CD4-positive, alpha-beta T cell treated with Interleukin-4 for 1 hour (primary cell): ENCODE data around the gene CPEB4.

Experiments
- DNase-seq, 2 donors: peaks; one replicate each; pipeline ENCODE4 v3.0.0-alpha.2; 2020 to 2022

CPEB4 gene

DNA sequence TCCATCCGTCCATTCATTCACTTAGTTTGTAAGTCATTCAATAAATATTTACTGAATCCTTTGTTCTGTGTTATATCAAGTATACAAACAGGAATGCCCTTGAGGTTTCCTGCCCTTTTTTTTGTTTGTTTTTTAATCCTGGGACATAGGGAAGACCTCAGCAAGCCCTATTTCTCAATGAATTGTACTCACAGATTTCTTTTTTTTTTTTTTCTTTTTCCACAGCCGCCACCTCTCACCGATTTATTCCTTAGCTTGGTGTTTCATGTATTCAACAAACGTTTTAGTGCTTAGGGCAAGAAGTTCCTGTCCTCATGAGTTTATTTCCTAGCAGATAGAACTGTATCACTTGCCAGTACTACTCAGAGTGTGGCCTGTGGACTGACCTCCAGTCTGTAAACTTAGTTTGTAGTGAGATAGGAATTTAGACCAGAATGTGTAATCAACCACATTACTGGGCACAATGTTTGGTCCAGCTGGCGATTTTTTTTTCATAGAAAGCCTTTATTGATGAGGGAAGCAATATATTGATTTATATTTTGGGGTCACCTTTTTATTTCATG, 65.5 kb downstream of the CPEB4 start:
- DNase-seq = no peak

DNA sequence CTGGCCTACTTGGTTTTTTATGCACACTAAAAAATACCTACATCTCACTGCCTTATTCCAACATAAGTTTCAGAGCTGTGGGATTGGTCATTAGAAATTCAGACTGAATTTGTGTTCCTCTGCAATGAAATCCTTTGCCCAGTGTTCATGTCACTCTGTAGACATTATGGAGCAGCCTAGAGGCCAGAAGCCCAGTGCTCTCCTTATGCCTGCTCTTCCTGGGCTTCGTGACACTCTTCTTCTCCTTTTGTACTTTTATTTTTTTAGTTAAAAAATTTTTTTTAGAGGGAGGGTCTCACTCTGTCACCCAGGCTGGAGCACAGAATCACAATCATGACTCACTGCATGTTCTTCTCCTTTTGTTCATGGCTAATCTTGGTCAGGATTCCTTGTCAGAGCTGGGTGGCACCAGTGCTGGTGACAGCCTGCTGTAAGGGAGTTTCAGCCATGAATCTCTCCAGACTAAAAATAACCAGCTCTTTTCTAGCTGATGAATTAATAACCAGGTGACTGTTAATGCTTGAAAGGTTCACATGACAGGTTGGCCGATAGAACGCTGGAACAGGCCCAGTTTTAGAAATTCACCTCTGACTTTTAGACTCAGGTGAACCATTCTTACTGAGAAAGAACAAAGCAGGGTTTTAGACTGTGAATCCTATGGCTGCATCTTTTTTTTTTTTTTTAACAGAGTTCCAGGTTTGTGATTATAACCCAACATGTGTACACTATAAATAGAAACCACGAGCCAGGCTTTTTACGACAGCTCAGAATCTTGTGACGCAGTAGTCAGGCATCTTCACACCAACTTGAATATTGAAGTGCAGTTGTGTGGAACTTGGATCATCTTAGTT, 66.7 kb downstream of the CPEB4 start:
- no peak for DNase-seq

DNA sequence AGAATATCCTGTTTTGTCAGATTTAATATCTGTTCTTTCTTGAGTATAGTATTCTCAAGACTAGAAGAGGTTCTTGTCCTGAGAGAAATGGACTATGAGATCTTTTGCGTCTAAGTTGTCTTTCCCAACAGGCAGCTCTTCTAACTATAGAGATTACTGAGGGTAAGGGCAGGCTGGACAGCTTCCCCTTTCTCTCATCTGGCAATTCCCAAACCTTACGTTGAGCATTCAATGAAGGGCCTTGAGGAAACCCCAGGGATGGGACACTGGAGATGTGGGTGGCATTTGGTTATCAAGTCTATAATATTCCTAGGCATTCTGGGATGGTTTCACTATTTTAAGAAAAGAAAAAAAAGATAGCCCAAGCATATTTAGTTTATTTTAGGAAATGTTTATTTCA, 72.8 kb downstream of the CPEB4 start:
- DNase-seq = no peak

DNA sequence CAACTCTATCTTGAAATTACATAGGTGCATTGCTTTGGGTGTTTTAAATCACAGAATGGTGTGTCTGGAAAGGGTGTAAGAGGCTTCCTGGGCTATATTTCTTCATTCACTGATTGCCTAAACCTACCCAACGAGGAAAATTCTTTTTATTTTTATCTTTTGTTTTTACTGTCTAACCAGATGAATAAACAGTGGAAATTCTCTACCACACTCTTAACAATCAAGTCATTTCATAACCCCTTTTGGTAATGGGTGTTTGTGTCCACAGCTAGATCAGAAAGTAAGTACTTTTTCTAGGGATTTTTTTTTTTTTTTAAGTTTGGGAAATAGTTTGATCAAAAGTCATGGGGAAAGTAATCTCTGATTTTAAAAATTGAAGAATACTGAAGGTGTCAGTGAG, 73.3 kb downstream of the CPEB4 start:
- no peak for DNase-seq

DNA sequence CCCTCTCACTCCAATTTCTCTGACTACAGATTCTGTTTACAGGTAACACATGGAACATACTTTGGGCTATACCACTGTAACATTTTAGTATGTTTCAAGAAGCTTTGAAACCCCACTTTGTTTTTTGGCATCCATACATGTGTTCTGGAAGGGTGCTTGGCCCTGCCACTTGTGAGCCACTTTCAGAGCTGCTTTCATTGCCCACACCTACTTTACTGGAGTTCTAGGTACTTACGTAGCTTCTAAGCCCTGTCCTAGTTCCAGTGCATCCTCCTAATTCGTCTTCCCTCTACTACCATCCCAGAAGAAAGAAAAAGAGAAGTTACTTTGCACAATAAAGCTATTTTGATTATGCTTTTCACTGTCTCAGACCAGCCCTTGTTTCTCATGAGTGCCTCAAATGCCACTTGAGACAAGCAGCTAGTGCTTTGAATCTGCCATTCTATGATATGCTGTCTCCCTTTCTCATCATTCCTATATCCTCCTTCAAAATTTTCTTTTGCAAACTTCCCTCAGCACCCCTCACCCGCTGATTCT, 74.4 kb downstream of the CPEB4 start:
- no peak for DNase-seq

DNA sequence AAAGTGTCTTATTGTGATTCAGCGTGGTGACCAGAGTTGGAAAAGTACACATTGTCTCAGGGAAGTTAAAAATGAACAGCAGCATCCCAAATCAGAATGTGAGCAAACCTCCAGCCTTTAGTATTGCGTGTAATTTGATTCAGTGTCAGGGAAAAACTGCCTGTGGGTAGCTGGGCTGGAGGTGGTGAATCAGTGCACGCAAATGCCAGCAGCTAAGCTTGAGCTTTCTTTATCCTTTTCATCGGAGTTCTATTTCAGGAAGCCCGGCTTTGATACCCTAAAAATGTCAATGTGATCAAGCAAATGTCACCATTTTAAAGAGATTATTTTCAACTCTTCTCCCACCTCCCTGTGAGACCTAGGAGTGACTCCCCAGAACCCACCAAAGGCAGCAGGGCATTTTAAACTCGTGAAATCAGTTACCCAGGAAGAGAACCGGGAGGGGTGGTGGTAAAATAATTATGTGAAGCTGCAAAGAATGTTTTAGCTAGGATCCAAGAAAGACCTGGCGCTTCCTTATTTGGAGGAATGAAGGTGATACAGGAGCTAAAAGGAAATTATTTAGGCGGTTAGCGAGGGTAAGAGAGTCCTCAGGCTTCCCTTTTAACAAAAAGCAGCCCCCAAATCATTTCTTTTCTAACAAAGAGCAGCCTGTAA, 75.2 kb downstream of the CPEB4 start:
- DNase-seq = no peak

DNA sequence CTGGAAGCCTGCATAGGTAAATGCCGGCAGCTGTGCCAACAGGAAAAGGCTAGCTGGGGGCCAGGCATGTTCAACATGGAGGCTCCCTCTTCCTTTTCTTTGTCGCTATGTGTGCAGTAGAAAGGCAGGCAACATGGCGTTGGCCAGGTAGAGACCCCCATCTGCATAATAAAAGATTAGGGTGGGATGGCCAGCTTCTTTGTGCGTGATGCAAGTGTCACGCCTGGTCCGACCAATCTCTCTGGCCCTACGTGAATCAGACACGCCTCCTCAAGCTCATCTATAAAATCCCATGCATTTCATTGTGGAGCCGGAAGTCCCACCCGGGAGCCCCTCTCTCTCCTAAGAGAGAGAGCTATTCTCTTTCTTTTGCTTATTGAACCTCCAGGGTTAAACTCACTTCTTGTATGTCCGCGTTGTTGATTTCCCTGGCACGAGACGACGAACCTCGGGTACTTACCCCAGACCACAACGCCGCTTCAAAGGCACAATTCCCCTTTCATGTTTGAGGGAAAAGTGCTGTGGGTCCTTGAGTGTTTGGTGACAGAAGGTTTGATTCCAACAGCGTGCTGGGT, 75.8 kb downstream of the CPEB4 start:
- DNase-seq = peak in 1 of 2 donors; percentile 27

DNA sequence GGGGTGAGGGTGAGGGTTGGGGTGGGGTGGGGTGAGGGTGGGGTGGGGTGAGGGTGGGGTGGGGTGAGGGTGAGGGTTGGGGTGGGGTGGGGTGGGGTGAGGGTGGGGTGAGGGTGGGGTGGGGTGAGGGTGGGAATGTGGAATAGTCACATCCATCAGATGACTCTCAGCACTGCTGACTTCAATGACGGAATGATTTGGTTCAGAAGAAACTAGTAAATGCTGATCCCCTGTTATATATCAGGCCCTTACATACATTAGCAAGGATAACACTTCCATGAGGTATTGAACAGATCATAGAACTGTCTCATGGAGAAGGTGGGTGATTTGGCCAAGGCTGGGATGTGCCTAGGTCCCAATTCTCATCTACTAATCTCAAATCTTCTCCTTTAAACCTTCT, 76.4 kb downstream of the CPEB4 start:
- no peak for DNase-seq

DNA sequence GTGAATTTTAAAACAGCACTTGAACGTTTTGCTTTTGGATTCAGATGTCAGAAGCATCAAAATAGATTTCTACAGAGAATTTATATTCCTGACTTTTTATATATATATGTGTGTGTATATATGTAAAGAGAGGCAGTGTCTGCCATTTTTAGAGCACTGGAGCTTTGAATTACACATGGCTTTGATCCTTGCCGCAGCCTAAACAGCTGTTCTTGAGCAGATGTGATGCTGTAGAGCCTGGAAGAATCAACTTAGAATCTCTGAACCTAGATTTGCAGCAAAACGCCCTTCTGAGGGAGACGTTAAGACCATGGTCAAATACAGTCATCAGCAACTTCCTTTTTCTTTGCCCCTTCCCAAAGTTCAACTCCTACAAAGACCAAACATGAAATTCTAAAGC, 79.1 kb downstream of the CPEB4 start:
- no peak for DNase-seq

DNA sequence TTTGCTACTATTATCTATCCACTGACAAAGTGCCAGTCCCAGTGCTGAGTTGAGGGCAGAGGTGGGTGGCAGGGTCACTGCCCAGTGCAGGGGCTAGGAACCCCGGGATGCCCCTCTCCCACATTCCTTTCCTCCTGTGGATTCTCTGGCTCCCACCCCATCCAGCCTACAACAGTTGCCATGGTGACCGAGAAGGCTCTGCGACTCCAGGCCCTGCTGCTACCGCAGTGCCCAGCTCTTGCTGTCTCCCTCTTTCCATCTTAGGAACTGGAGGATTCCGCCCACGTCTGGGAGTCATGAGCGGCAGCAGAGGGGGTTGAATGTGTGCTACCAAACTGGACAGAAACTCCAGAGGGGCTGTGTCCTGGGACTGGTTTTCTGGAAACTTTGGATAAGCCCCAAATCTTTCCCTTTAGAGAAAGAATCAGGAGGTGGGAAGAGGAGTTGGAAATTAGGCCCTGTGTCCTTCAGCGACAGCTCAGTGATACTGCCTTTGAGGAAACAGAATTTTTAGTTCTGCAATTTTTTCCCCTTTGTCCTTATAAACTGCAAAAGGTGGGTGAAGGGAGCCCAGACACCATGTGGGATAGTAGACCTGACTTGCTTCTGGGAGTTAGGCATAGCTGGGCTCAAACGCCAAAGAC, 80.1 kb downstream of the CPEB4 start:
- DNase-seq = no peak

DNA sequence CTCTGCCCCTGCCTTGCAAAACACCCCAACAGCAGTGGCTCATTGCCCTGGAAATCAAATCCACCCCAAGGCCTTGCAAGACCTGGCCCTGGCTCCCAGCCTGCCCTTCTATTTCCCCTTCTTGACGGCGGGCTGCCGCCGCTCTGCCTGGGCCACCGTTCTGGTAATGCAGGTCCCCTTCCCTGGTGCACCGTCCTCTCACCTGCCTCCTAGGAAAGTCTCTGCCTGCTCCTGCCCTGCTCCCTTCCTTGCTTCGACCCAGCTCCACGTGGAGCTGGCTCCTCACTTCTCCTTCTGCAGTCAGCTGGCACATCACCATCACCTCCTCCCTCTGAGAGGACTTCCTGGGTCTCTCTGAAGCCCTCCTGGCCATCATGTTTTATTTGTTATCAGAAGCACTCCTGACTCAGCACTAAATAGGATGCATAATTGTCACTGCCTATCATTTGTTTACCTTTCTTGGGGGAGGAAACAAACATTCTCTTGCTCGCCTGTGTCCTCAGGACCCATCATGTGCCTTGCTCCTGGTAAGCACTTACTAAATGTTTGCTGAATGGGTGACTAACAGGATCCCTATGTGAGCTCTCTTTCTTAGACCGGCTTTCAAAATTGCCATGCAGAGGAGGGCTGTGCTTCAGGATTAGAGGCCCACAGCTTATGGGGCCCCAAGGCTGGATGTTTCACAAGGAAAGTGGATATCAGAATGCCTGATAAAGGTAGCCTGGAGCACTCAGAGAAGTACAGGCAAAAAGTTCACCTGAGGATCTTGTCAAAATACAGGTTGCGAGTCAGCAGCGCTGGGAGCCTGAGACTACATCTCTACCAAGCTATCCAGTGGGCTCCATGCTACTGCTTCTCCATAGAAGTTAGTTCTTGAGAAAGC, 81.3 kb downstream of the CPEB4 start:
- DNase-seq = no peak

DNA sequence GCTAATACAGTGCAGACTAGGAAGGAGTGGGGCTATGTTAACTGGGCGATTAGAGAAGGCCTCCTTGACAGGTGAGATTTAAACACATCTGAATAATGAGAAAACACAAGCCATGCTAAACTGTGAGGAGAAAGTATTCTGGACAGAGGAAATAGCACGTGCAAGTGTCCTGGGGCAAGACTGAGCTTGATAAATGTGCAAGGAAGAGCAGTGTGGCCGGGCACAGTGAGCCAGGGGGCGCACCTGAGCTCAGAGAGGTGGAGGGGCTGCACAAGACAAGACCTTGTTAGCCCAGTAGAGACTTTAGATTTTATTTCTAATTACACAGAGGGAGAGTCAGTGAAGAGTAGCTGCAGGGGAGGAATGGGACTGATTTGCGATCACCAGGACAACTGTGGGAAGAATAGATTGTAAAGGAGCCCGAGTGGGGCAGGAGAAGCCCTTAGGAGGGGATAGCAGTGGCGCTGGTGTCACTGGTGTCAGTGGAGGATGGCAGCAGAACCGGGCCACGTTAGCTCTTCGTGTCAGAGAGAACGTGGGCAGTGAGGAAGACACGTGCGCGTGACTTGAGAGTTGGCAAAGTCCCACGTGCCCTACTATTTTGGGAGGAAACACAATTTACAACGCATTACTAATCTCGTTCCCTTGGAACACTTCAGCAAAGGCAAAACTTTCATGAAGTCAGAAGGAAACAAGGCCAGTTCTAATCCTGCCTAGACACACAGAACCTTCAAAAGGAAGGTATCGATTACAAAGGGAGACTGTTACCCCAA, 82.9 kb downstream of the CPEB4 start:
- DNase-seq = no peak

DNA sequence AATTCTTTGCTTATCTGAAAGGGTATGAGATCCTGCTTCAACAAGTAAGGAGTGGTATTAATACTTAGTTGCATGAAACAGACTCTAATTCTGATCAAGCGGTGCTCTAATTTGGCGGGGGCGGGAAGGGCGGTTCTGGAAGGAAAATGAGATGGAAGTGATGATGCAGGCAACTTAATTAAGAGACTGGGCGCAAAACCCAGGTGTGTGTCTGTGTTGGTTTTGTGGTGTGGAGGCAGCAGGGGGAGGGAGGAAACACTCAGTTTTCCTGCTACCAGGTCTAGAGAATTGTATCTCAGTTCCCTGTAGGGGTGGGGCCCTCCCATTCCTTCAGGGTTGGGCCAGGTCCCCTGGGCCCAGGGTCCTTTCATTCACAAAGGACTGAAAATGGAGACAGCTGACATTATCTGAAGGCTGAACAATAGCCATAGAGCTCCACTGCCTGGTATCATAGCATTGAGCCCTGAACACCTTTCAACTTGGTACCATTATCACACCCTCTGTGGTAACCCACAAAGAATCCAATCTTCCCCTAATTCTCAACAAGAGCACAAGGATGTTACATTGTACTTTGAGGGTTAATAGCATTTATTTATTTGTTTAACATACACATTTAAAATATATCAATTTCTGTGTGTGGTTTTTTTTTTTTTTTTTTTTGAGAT, 83.7 kb downstream of the CPEB4 start:
- no peak for DNase-seq

DNA sequence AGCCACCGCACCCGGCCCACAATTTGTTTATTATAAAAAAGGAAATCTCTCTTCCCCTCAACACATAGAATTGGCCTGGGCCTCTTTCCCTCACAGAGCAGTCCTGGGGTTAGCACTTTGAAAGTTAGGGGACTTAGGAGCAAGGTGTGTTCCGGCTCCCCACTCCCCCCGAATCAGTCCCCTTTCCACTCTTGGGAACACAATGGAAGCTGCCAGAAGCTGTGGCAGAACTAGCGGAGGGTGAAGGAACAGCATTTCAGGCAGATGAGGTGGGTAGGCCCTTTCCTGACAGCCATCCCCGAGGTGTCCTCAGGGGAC, 84.4 kb downstream of the CPEB4 start:
- DNase-seq = no peak

DNA sequence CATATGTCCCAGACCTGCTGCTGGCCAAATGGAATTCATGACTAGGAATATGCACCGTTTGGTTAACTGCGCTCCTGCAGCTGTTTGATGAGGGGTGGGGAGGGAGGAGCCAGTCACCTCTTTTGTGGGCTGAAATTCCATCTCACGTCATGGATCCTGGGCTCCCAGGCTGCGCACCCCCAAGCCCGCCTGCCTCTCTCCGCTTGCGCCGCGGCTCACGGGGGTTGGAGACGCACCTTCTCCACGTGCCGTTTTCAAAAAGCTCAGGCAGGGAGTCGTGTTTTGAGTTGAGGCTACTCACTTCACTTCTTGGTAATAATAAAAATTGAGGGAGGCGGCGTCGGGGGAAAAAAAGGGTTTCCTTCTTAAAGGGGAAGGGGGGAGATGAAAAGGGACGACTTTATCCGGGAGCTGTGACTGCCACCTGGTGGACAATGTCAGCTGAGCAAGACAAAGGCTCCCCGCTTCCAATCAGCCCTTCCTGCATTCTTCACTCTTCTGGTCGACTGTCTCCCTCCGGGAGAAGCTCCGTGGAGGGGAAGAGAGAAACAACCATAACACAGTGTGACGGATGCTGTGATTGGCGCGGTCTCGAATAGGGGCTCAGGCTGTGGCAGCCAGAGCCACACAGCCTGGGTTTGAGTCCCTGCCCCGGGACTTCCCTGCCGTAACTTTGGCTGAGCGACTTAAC, 84.9 kb downstream of the CPEB4 start:
- DNase-seq = peak; percentile 76 to 79

DNA sequence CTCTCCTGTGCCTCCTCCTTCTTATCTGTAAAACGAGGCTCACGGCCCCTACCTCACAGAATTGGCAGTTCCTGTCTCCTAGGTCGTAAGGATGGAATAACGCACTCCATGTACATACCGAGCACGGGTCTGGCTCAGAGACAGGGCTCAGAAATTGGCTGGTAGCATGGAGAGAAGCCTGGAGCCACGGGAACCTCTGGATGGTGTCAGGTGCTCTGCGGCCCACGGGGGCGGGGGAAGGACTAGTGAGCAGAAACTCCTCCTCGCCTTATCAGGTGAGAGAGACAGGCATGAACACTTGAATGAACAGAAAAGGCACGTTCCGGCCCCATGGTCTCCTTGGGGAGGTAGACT, 85.4 kb downstream of the CPEB4 start:
- DNase-seq = no peak

DNA sequence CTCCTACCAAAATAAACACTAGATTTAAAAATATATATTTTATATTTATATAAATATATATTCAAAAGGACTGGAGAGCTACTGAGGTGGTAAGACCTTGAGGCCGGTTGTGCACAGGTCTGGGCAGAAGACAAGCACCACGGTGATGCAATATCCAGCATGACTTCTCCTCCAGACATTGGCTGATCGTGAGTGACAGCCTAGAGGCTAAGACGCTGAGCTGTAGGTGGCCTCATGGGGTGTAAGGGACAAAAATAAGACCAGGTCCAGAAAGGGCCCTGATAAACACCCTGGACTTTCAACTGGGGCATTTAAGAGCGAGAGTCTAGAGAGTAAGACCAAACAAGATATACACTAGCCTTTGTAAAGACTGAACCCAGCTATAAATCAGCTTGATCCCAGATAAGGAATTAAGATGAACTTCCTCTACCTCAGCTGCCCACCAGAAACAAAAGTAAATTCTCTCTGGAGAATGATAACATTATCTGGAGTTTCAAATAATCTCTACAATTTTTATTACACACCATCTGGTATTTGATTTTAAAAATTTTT, 86.6 kb downstream of the CPEB4 start:
- DNase-seq = no peak

DNA sequence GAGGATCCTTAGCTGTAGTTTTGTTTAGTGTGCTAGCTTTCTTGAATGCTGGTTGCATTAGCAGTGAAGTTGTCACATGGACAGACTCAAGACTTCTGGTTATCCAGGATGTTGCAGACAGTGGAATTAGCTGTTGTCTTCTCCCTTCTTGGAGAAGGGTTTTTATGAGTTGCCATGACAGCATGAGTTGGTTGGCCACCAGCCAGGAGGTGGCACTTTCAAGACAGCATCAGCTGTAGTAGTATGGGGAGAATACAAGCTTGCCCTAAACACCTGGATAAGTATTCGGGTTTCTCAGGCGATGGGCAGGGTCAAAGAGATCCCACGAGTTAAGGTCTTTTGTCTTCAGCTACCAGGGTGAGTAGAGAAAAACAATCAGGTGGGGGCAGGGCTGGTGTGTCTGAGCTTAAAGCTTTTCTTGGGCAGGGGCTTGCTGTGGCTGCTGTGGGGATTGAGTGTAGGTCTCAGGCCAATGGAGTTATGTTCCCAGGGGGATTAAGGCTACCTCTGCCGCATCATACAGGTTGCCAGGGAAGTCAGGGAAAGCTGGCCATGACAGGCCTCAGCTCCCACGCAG, 93.1 kb downstream of the CPEB4 start:
- DNase-seq = no peak

DNA sequence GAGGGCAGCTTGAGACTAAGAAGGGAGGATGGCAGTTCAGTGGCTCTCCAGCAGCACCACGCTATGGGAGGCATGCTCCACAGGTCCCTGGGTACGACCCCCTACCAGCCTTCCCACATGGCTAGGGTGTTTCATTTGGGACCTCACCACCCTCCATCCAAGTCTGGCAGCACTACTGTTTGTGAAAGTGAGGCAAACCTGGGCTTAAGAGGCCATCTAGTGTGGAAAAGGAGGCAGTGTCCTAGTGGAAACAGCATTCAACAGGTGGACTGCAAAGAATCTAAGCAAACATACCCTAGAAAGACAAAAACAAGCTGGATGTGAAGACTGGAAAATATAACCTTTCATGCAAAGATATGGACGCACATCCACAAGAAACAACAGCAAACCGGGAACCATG, 96.1 kb downstream of the CPEB4 start:
- no peak for DNase-seq
